ENCODE measurements around the gene CNTN5. TPM values are rescaled to one million over a fixed set of nuclear protein-coding genes. Genes with fewer than 3 reads are reported as not detected.

The CNTN5 gene
- total RNA-seq, 1 donor from 2014 or later, result 0.36 TPM

- intact Hi-C loops (cut with micrococcal nuclease), result no loop called here
- H3K9me3 ChIP-seq (replicated peaks), result peaks cover 4% of the 10 kb centered on the region
- H3K36me3 ChIP-seq, result no peaks in the 10 kb centered on the region
- H3K4me1 ChIP-seq, result no peaks in the 10 kb centered on the region
- H3K27me3 ChIP-seq (ENCODE audit: low read depth), result no peaks in the 10 kb centered on the region
- no peak overlapping the region for H3K4me3 ChIP-seq
- no peak for TF ChIP-seq CTCF (IDR thresholded peaks at IDR 0.05; ENCODE audit: borderline replicate concordance)
- DNase-seq, result no peak
- H3K27ac ChIP-seq (replicated peaks), result no peak overlapping the region
These were observed 989.0 kb downstream of the CNTN5 start for GRCh38 chr11:100009728-100010127.

GRCh38 chr11:100010393-100010792, 989.6 kb downstream of the CNTN5 start:
- no peak for DNase-seq
- intact Hi-C loops (cut with micrococcal nuclease), result no loop called here
- no peak overlapping the region for H3K27ac ChIP-seq (replicated peaks)
- TF ChIP-seq CTCF (IDR thresholded peaks at IDR 0.05; ENCODE audit: borderline replicate concordance), result no peak
- peaks cover 4% of the 10 kb centered on the region for H3K9me3 ChIP-seq (replicated peaks)
- H3K27me3 ChIP-seq (ENCODE audit: low read depth), result no peaks in the 10 kb centered on the region
- H3K4me3 ChIP-seq, result no peak overlapping the region
- no peaks in the 10 kb centered on the region for H3K36me3 ChIP-seq
- no peaks in the 10 kb centered on the region for H3K4me1 ChIP-seq

- intact Hi-C loops (cut with micrococcal nuclease), result no loop called here
- Histone ChIP-seq H3K9me3 (replicated peaks) (peaks cover 4% of the 10 kb centered on the region), H3K4me1 (no peaks in the 10 kb centered on the region), H3K27ac (replicated peaks) (no peak overlapping the region), H3K27me3 (ENCODE audit: low read depth) (no peaks in the 10 kb centered on the region), H3K36me3 (no peaks in the 10 kb centered on the region), H3K4me3 (no peak overlapping the region)
- TF ChIP-seq CTCF (IDR thresholded peaks at IDR 0.05; ENCODE audit: borderline replicate concordance), result no peak
- no peak for DNase-seq
These were observed 990.9 kb downstream of the CNTN5 start for GRCh38 chr11:100011697-100012096.

- no peak overlapping the region for H3K4me3 ChIP-seq
- intact Hi-C loops (cut with micrococcal nuclease), result no loop called here
- no peaks in the 10 kb centered on the region for H3K27me3 ChIP-seq (ENCODE audit: low read depth)
- no peaks in the 10 kb centered on the region for H3K4me1 ChIP-seq
- no peak for TF ChIP-seq CTCF (IDR thresholded peaks at IDR 0.05; ENCODE audit: borderline replicate concordance)
- no peaks in the 10 kb centered on the region for H3K36me3 ChIP-seq
- peaks cover 4% of the 10 kb centered on the region for H3K9me3 ChIP-seq (replicated peaks)
- DNase-seq, result no peak
- H3K27ac ChIP-seq (replicated peaks), result no peak overlapping the region
These were observed 992.3 kb downstream of the CNTN5 start for GRCh38 chr11:100013011-100013410.

- no peak overlapping the region for H3K4me3 ChIP-seq
- no peak for TF ChIP-seq CTCF (IDR thresholded peaks at IDR 0.05; ENCODE audit: borderline replicate concordance)
- H3K9me3 ChIP-seq (replicated peaks), result peaks cover 27% of the 10 kb centered on the region
- H3K4me1 ChIP-seq, result no peaks in the 10 kb centered on the region
- no peak overlapping the region for H3K27ac ChIP-seq (replicated peaks)
- DNase-seq, result no peak
- no peaks in the 10 kb centered on the region for H3K27me3 ChIP-seq (ENCODE audit: low read depth)
- no peaks in the 10 kb centered on the region for H3K36me3 ChIP-seq
- intact Hi-C loops (cut with micrococcal nuclease), result no loop called here
These were observed 1011.2 kb downstream of the CNTN5 start for GRCh38 chr11:100031973-100032372.

- H3K4me3 ChIP-seq, result no peak overlapping the region
- intact Hi-C loops (cut with micrococcal nuclease), result no loop called here
These were observed 1040.3 kb downstream of the CNTN5 start for GRCh38 chr11:100061006-100061405.

More at GRCh38 chr11:100061006-100061405, 1040.3 kb downstream of the CNTN5 start:
- Histone ChIP-seq H3K36me3 (no peaks in the 10 kb centered on the region), H3K4me1 (no peaks in the 10 kb centered on the region), H3K27me3 (ENCODE audit: low read depth) (no peaks in the 10 kb centered on the region), H3K9me3 (replicated peaks) (no peaks in the 10 kb centered on the region), H3K27ac (replicated peaks) (no peak overlapping the region)
- TF ChIP-seq CTCF (IDR thresholded peaks at IDR 0.05; ENCODE audit: borderline replicate concordance), result no peak
- DNase-seq, result no peak
